ENCODE data around the gene SLMAP. TPM values are rescaled to one million over a fixed set of nuclear protein-coding genes. Genes with fewer than 3 reads are reported as not detected.
A peak's percentile ranks its signal among the peaks of the same experiment; 100 is the strongest.

Gene SLMAP
- polyA plus RNA-seq, 2 of the 4 experiments (the other 2 are of a cell fraction): 15.2 to 33.1 TPM

DNA sequence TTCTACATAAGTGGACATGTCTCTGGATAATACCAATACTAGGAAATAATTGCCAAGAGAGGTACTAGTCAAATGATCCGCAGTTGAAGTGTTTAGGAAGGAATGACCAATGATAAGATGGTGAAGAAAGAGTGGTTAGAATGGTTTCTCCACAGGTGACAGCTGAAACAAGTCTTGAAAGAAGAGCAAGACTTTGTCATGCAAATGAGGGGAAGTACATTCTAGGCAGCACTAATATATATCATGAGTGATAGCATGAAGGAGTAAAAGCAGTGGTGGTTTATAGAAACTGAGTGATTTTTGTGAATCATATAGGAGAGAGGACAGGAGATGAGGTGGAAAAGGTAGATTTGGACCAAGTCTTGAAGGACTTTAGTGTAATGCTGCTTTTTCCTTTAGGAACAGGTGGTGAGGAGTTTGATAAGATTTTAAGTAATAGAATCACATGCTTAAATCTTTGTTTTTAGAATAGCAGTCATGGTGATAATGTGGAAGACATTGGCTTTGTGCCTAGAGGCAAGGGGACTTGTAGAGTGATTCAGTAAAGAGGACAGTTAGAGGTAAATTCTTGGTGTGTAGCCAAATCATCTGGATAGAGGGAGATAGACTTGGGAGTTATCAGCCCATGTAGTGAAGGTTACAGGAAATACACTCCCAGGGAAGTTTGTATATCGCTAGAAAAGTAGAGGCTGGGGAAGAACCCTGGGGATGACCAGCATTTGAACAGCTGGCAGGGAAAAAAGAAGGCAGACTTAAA lies 31.9 kb downstream of the SLMAP start:
- WGBS (ENCODE audit: missing lambda C conversion rate): 58% methylated on average over 2 of the region's 2 CpGs

DNA sequence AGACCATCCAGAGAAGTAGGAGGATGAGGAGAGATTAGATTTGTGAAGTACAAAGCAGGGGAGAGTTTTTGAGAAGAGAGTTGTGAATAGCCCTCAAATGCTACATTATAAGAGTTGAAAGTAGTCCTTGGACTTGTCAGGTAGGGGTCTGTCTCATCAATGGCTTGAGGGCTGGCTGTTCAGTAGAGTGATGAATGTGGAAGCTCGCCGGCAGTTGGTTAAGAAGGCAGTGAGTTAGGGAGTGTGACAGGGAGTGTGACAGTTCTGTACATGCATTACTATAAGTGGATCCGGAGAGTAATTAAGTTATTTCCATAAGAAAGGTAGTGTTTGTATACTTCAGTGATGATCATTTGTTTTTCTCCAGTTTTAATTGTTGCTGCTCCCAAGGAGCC lies 32.5 kb downstream of the SLMAP start:
- 95% methylated on average over 3 of the region's 3 CpGs for WGBS (ENCODE audit: missing lambda C conversion rate)
- DNase-seq (ENCODE audit: low read depth in 1 of 2, low spot score in 1 of 2): no peak
- TF ChIP-seq EHMT2 (IDR thresholded peaks at IDR 0.05; ENCODE audit: low read depth) (no peak), MAZ (IDR thresholded peaks at IDR 0.05; ENCODE audit: borderline replicate concordance, low read depth, low read length) (no peak), BHLHE40 (IDR thresholded peaks at IDR 0.05; ENCODE audit: low read depth, low read length) (no peak), CEBPB (IDR thresholded peaks at IDR 0.05) (no peak), GATA3 (IDR thresholded peaks at IDR 0.05; ENCODE audit: borderline replicate concordance) (no peak), HES2 (IDR thresholded peaks at IDR 0.05) (no peak), NR3C1 (IDR thresholded peaks at IDR 0.05) (no peak), CBX2 (IDR thresholded peaks at IDR 0.05; ENCODE audit: borderline replicate concordance, low read depth) (no peak)
- TF ChIP-seq, protein P1, sequence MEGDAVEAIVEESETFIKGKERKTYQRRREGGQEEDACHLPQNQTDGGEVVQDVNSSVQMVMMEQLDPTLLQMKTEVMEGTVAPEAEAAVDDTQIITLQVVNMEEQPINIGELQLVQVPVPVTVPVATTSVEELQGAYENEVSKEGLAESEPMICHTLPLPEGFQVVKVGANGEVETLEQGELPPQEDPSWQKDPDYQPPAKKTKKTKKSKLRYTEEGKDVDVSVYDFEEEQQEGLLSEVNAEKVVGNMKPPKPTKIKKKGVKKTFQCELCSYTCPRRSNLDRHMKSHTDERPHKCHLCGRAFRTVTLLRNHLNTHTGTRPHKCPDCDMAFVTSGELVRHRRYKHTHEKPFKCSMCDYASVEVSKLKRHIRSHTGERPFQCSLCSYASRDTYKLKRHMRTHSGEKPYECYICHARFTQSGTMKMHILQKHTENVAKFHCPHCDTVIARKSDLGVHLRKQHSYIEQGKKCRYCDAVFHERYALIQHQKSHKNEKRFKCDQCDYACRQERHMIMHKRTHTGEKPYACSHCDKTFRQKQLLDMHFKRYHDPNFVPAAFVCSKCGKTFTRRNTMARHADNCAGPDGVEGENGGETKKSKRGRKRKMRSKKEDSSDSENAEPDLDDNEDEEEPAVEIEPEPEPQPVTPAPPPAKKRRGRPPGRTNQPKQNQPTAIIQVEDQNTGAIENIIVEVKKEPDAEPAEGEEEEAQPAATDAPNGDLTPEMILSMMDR (IDR thresholded peaks at IDR 0.05): no peak
- TF ChIP-seq, protein P2, sequence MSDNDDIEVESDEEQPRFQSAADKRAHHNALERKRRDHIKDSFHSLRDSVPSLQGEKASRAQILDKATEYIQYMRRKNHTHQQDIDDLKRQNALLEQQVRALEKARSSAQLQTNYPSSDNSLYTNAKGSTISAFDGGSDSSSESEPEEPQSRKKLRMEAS (IDR thresholded peaks at IDR 0.05): no peak
- Histone ChIP-seq H3K27ac (peak overlapping the region in 1 of 2 experiments; percentile 35; a peak in 1 of 6 replicates), H3K9me3 (no peaks in the 10 kb centered on the region), H3K4me2 (peak overlapping the region; percentile 40), H3K4me1 (peaks cover 58% of the 10 kb centered on the region), H3K4me3 (no peak overlapping the region)
- ChIA-PET CTCF (no interaction called here), POLR2A (no interaction called here)
- ATAC-seq: peak in 1 of 2 experiments; percentile 41; a peak in 2 of 6 replicates
- FAIRE-seq: no peak

More for the DNA sequence above, 31.9 kb downstream of the SLMAP start:
- H3K9me3 ChIP-seq: no peaks in the 10 kb centered on the region
- peak overlapping the region in 1 of 2 experiments; percentile 35; a peak in 1 of 6 replicates for H3K27ac ChIP-seq
- no peak for FAIRE-seq
- CTCF ChIA-PET: no interaction called here
- POLR2A ChIA-PET: no interaction called here
- no peak overlapping the region for H3K4me3 ChIP-seq
- ATAC-seq: peak; percentile 53 to 64; a peak in 4 of 6 replicates
- H3K4me2 ChIP-seq: peak overlapping the region; percentile 40
- no peak for TF ChIP-seq HES2 (IDR thresholded peaks at IDR 0.05)
- TF ChIP-seq FOXS1 (CRISPR knock-in tag; IDR thresholded peaks at IDR 0.05): no peak
- TF ChIP-seq ZFP36 (IDR thresholded peaks at IDR 0.05; ENCODE audit: borderline replicate concordance, partially characterized antibody): no peak
- TF ChIP-seq, protein P2 (IDR thresholded peaks at IDR 0.05): no peak
- no peak for TF ChIP-seq CEBPB (IDR thresholded peaks at IDR 0.05)
- TF ChIP-seq FOSB (CRISPR knock-in tag; IDR thresholded peaks at IDR 0.05): no peak
- no peak for DNase-seq (ENCODE audit: low read depth in 1 of 2, low spot score in 1 of 2)
- peaks cover 59% of the 10 kb centered on the region for H3K4me1 ChIP-seq

GRCh38 chr3:57791245-57791644 lies 35.1 kb downstream of the SLMAP start:
- ATAC-seq: 0 out of 6 replicates have a peak, but pooled peaks of 1 of the 2 experiments have one; percentile 39

More at GRCh38 chr3:57791245-57791644, 35.1 kb downstream of the SLMAP start:
- H3K4me1 ChIP-seq: peaks cover 71% of the 10 kb centered on the region
- TF ChIP-seq HOXB13 (CRISPR knock-in tag; IDR thresholded peaks at IDR 0.05; ENCODE audit: low read depth) (0 out of 2 replicates have a peak, but pooled peaks have one; percentile 23), NFE2L2 (conservative IDR thresholded peaks at IDR 0.05; ENCODE audit: low read length) (0 out of 2 replicates have a peak, but pooled peaks have one; percentile 17), SREBF2 (IDR thresholded peaks at IDR 0.05) (no peak), MAFK (IDR thresholded peaks at IDR 0.05; ENCODE audit: partially characterized antibody) (peak; percentile 34)
- TF ChIP-seq, protein P2 (IDR thresholded peaks at IDR 0.05): no peak
- FAIRE-seq (no peak), DNase-seq (ENCODE audit: low read depth in 1 of 2, low spot score in 1 of 2) (peak in 1 of 2 experiments; percentile 32)
- POLR2A ChIA-PET: no interaction called here
- 57% methylated on average over 2 of the region's 2 CpGs for WGBS (ENCODE audit: missing lambda C conversion rate)
- no peaks in the 10 kb centered on the region for H3K9me3 ChIP-seq
- peak overlapping the region; percentile 16 for H3K4me2 ChIP-seq
- CTCF ChIA-PET: interaction anchor here (0.7 kb wide), 1 partner anchor 451 kb away, joined by 3 read pairs; no protein-coding TSS in a partner anchor
- peak overlapping the region in 1 of 2 experiments; percentile 55; a peak in 2 of 6 replicates for H3K27ac ChIP-seq
- H3K4me3 ChIP-seq: no peak overlapping the region
